ENCODE data around the gene PDGFB. TPM values are rescaled to one million over a fixed set of nuclear protein-coding genes. Genes with fewer than 3 reads are reported as not detected.

Gene PDGFB
- total RNA-seq, 1 donor from 2014 or later: 0.44 TPM

DNA sequence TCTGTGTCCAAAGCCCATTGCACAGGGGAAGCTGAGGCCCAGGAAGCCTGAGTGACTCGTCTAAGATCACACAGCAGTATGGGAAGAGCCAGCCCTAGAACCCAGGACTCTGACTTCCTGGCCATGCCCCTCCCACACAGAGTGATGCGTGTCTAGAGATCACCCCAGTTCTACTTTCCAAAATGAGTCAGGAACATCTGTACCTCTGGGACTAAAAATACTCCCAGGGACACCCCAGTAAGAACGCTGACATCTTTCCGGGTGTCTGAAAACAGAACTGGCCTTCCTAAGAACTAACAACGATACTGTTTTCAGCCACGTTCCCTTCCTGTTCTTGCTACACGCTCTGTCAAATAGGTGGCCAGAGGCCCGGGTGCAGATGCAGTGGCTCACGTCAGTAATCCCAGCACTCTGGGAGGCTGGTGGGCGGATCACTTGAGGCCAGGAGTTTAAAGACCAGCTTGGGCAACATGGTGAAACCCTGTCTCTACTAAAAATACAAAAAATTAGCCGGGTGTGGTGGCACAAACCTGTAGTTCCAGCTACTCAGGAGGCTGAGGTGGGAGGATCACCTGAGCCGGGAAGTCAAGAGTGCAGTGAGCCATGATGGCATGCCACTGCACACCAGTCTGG is 21.7 kb upstream of the PDGFB start:
- Mint-ChIP-seq H3K27me3 (ENCODE audit: unreplicated experiment) (no peaks in the 10 kb centered on the region), H3K9me3 (ENCODE audit: unreplicated experiment) (peaks cover 4% of the 10 kb centered on the region), H3K4me1 (ENCODE audit: low read depth, unreplicated experiment) (no peaks in the 10 kb centered on the region), H3K27ac (ENCODE audit: unreplicated experiment) (no peak overlapping the region), H3K36me3 (ENCODE audit: unreplicated experiment) (no peaks in the 10 kb centered on the region), H3K4me3 (ENCODE audit: unreplicated experiment) (no peak overlapping the region)
- DNase-seq: no peak
- TF ChIP-seq, protein P1, sequence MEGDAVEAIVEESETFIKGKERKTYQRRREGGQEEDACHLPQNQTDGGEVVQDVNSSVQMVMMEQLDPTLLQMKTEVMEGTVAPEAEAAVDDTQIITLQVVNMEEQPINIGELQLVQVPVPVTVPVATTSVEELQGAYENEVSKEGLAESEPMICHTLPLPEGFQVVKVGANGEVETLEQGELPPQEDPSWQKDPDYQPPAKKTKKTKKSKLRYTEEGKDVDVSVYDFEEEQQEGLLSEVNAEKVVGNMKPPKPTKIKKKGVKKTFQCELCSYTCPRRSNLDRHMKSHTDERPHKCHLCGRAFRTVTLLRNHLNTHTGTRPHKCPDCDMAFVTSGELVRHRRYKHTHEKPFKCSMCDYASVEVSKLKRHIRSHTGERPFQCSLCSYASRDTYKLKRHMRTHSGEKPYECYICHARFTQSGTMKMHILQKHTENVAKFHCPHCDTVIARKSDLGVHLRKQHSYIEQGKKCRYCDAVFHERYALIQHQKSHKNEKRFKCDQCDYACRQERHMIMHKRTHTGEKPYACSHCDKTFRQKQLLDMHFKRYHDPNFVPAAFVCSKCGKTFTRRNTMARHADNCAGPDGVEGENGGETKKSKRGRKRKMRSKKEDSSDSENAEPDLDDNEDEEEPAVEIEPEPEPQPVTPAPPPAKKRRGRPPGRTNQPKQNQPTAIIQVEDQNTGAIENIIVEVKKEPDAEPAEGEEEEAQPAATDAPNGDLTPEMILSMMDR (IDR thresholded peaks at IDR 0.05; ENCODE audit: partially characterized antibody, unreplicated experiment): no peak

DNA sequence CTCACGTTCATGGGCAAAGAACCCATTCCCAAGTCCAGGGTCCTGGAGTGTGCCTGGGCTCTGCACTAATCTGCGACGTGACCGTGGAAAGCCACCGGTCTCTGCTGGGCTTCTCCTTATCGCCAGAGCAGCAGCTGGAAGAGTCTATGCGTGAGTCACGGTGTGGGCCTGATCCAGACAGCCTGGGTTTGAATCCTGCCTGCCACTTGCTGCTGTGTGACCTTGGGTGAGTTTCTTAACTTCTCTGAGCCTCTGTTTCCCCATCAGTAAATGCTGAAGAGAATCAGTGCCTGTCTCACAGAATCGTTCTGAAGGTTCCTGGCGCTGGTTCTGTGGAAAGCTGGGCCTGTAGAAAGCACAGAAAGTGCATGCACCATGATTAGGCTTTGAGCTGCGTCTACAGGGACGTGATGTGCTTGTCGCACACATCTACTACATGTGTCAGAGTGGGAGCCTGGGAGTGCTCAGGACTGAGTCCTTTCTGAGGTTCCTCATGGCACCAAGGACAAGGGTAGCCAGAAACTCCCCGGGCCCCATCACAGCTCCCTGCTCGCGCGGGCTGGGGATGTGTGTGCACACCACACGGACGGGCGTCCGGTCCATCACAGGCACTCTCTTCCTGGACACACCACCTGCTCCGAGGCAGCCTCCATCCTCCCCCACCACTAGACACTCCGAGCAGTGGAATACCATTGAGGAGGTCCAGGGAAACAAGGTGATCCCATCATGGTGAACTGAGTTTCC is 20.5 kb upstream of the PDGFB start:
- no peak for DNase-seq
- TF ChIP-seq, protein P1 (IDR thresholded peaks at IDR 0.05; ENCODE audit: partially characterized antibody, unreplicated experiment): no peak
- Mint-ChIP-seq H3K27me3 (ENCODE audit: unreplicated experiment) (no peaks in the 10 kb centered on the region), H3K36me3 (ENCODE audit: unreplicated experiment) (peaks cover 6% of the 10 kb centered on the region), H3K4me1 (ENCODE audit: low read depth, unreplicated experiment) (no peaks in the 10 kb centered on the region), H3K27ac (ENCODE audit: unreplicated experiment) (no peak overlapping the region), H3K4me3 (ENCODE audit: unreplicated experiment) (no peak overlapping the region), H3K9me3 (ENCODE audit: unreplicated experiment) (peaks cover 1% of the 10 kb centered on the region)

DNA sequence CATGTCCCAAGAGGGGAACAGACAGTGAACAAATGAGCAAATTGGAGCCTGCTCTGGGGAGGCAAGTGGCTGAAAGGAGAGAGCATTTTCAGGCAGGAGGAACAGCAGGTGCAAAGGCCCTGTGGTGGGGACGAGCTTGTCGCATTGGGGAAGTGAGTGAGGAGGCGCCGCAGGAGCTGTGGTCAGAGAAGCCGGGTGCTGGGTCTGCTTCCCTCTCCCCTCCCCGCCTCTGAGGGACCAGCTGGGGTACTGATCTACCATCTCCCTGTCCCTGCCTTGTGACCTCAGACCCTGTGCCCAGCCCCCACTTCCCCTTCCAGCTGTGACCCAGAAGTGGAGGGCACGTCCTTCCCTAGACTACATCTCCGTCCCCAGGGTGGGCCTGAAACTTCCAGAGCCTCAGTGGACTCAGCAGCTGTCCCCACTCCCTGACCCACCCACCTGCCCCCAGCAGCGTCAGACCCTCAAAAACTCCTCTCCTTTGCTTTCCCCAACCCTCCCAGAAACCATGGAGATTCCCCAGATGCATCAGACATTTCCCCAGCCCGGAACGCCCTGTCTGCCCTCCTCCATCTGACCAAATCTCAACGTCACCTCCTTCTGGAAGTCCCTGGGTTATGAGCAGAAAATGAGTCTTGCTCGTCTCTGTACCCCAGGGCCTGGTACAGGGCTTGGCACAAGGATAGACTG is 19.7 kb upstream of the PDGFB start:
- H3K9me3 Mint-ChIP-seq (ENCODE audit: unreplicated experiment): peaks cover 1% of the 10 kb centered on the region
- TF ChIP-seq, protein P1 (IDR thresholded peaks at IDR 0.05; ENCODE audit: partially characterized antibody, unreplicated experiment): no peak
- H3K4me3 Mint-ChIP-seq (ENCODE audit: unreplicated experiment): no peak overlapping the region
- peaks cover 6% of the 10 kb centered on the region for H3K36me3 Mint-ChIP-seq (ENCODE audit: unreplicated experiment)
- no peaks in the 10 kb centered on the region for H3K27me3 Mint-ChIP-seq (ENCODE audit: unreplicated experiment)
- no peaks in the 10 kb centered on the region for H3K4me1 Mint-ChIP-seq (ENCODE audit: low read depth, unreplicated experiment)
- H3K27ac Mint-ChIP-seq (ENCODE audit: unreplicated experiment): no peak overlapping the region
- DNase-seq: no peak

DNA sequence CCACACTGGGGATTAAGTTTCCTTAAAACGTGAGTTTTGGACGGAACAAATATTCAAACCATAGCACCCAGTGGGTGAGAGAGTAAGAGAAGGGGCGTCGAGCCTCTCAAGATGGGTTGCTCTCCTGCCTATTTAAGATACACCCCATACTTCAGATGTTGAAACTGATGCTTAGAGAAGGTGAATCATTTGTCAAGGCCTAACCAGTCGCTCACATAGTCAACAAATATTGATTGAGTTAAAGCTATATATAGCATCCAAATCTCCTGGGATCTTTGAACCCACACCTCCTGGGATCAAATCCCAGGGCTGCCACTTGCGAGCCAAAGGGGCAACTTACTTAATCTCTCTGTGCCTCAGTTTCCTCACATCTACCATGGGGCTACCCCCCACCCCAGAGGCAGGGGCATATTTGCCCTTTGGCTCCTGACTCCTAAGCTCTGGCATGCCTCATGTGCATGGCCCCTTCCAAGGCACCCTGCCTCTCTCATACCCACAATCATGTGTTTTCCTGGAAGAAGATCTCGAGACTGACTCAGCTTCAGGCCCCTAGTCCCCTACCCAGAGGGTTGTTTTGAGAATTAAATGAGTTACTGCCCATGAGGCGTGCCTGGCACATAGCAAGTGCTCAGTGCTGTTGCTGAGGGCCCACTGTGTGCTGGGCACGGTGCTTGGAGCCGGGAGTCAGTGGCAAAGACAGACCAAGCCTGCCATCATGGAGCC is 19.0 kb upstream of the PDGFB start:
- Mint-ChIP-seq H3K4me1 (ENCODE audit: low read depth, unreplicated experiment) (no peaks in the 10 kb centered on the region), H3K36me3 (ENCODE audit: unreplicated experiment) (peaks cover 6% of the 10 kb centered on the region), H3K4me3 (ENCODE audit: unreplicated experiment) (no peak overlapping the region), H3K9me3 (ENCODE audit: unreplicated experiment) (peaks cover 1% of the 10 kb centered on the region), H3K27ac (ENCODE audit: unreplicated experiment) (no peak overlapping the region), H3K27me3 (ENCODE audit: unreplicated experiment) (no peaks in the 10 kb centered on the region)
- DNase-seq: no peak
- TF ChIP-seq, protein P1 (IDR thresholded peaks at IDR 0.05; ENCODE audit: partially characterized antibody, unreplicated experiment): no peak

All from glutamatergic neuron (in vitro differentiated cells).